ENCODE measurements around the gene PTPN4. TPM values are rescaled to one million over a fixed set of nuclear protein-coding genes. Genes with fewer than 3 reads are reported as not detected.

Gene PTPN4
- total RNA-seq, result 46.4 TPM
- polyA plus RNA-seq (ENCODE audit: insufficient read depth, low read depth, low replicate concordance), result 7.4 TPM
- long read RNA-seq, donor 1, result 0 reads
- long read RNA-seq, donor 2, result 0 reads
- long read RNA-seq, donor 3, full-length matches to known transcripts, result 1 of 6 reads
- long read RNA-seq, donor 3, partial matches to known transcripts, result 5 of 6 reads
- long read RNA-seq, donor 3, other reads (novel, unspliced or antisense), result 0 of 6 reads
- long read RNA-seq, donor 4, full-length matches to known transcripts, result 1 of 1 reads
- long read RNA-seq, donor 4, partial matches to known transcripts, result 0 of 1 reads
- long read RNA-seq, donor 4, other reads (novel, unspliced or antisense), result 0 of 1 reads
- long read RNA-seq, donor 5, result 0 reads
- long read RNA-seq, donor 6, result 0 reads
- long read RNA-seq, donor 7, full-length matches to known transcripts, result 3 of 7 reads
- long read RNA-seq, donor 7, partial matches to known transcripts, result 1 of 7 reads
- long read RNA-seq, donor 7, other reads (novel, unspliced or antisense), result 3 of 7 reads
- long read RNA-seq, donor 8, full-length matches to known transcripts, result 1 of 1 reads
- long read RNA-seq, donor 8, partial matches to known transcripts, result 0 of 1 reads
- long read RNA-seq, donor 8, other reads (novel, unspliced or antisense), result 0 of 1 reads
- long read RNA-seq, donor 9, result 0 reads
- long read RNA-seq, donor 10, full-length matches to known transcripts, result 1 of 1 reads
- long read RNA-seq, donor 10, partial matches to known transcripts, result 0 of 1 reads
- long read RNA-seq, donor 10, other reads (novel, unspliced or antisense), result 0 of 1 reads

DNA sequence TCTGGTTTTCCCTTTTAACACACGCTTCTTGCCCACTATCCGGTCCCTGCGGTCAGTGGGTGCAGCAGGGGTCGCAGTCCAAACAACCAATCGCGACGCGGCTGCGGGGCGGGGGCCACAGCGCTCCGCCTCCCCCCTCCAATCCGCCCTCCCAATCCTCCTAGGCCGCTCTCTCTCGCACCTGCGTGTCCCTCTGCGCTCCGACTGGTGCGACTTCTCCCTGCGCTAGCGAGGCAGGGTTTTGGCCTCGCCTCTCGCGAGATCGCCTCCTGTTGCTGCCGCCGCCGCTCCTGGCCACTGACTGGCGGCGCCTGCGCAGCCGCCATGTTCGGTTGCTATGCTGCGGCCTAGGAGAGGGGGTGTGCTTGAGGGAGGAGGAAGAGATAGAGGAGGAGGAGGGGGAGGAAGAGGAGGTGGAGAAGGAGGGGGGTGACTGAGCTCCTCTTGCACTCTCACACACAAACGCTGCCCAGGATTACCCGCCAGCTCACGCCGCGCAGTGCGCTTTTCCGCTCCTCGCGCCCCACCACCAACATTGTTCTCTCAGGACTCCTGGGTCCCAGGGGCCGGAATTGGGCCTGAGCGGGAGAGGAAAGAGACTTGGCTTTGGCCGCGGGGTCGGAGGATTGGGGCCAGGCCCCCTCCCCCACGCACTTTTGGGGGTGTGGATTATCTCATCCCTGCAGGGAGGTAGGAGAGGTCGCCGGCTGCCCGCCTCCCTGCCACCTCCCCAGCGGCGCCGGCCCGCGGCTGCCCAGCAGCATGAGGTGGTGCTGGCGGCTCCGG is at the start of gene PTPN4:
PTPN4 (plus strand) TSS at position 472 of the 786 bp plus-strand sequence. CDS start 49,932 bp downstream, outside the sequence.
- no peak for FAIRE-seq
- intact Hi-C loops (cut with DNase I), result no loop called here
- Histone ChIP-seq H3K4me3 (ENCODE audit: low read length in 3 of 3) (peak within 1 kb of the TSS; percentile 85 to 90 (median 89)), H3K9ac (ENCODE audit: low read length in 3 of 3) (peak within 1 kb of the TSS; percentile 85 to 96 (median 96)), H3K36me3 (ENCODE audit: control insufficient read depth in 2 of 3, insufficient read depth in 3 of 3, low read length in 3 of 3) (no peaks in the 10 kb centered on the region), H3K27ac (ENCODE audit: low read depth in 2 of 2, low read length in 2 of 2) (peak within 1 kb of the TSS; percentile 95 to 96), H3K27me3 (ENCODE audit: control insufficient read depth, insufficient read depth, low read length) (no peaks in the 10 kb centered on the region), H3K9me3 (ENCODE audit: control insufficient read depth in 2 of 3, insufficient read depth in 1 of 3, low read length in 3 of 3) (no peaks in the 10 kb centered on the region), H3K4me1 (ENCODE audit: control insufficient read depth in 2 of 3, insufficient read depth in 2 of 3, low read depth in 1 of 3, low read length in 3 of 3) (peaks cover 0 to 12% (median 6%) of the 10 kb centered on the region in 3 donors)
- peak; percentile 18 for TF ChIP-seq CTCF (IDR thresholded peaks at IDR 0.05; ENCODE audit: borderline replicate concordance, extremely low read depth, insufficient read depth)
- peak; percentile 98 to 99 (median 99) for DNase-seq

DNA sequence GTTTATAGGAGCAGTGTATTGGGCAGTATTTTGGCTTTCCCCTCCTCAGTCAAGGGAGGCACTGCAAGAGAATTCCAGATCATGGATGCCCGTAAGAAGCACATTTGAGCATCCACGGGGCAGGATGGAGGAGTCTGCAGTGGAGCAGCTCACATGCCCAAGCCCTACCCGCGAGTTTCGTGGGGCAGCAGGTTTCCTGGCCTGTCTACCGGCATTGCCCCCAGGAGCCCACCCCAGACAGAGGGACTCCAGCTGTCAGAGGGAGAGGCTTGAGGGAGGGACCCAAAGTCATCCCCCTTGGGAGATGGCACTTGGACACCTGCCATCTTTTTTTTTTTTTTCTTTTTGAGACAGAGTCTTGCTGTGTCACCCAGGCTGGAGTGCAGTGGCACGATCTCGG is 49.4 kb upstream of the PTPN4 start:
- H3K4me1 ChIP-seq (ENCODE audit: control insufficient read depth in 2 of 3, insufficient read depth in 2 of 3, low read depth in 1 of 3, low read length in 3 of 3), result peaks cover 0 to 6% (median 5%) of the 10 kb centered on the region in 3 donors
- no peaks in the 10 kb centered on the region for H3K9me3 ChIP-seq (ENCODE audit: control insufficient read depth in 2 of 3, insufficient read depth in 1 of 3, low read length in 3 of 3)
- no peak overlapping the region for H3K27ac ChIP-seq (ENCODE audit: low read depth in 2 of 2, low read length in 2 of 2)
- no peak overlapping the region for H3K9ac ChIP-seq (ENCODE audit: low read length in 3 of 3)
- no peaks in the 10 kb centered on the region for H3K27me3 ChIP-seq (ENCODE audit: control insufficient read depth, insufficient read depth, low read length)
- TF ChIP-seq CTCF (IDR thresholded peaks at IDR 0.05; ENCODE audit: borderline replicate concordance, extremely low read depth, insufficient read depth), result no peak
- no peaks in the 10 kb centered on the region for H3K36me3 ChIP-seq (ENCODE audit: control insufficient read depth in 2 of 3, insufficient read depth in 3 of 3, low read length in 3 of 3)
- intact Hi-C loops (cut with DNase I), result no loop called here
- H3K4me3 ChIP-seq (ENCODE audit: low read length in 3 of 3), result no peak overlapping the region
- no peak for FAIRE-seq
- DNase-seq, result no peak

DNA sequence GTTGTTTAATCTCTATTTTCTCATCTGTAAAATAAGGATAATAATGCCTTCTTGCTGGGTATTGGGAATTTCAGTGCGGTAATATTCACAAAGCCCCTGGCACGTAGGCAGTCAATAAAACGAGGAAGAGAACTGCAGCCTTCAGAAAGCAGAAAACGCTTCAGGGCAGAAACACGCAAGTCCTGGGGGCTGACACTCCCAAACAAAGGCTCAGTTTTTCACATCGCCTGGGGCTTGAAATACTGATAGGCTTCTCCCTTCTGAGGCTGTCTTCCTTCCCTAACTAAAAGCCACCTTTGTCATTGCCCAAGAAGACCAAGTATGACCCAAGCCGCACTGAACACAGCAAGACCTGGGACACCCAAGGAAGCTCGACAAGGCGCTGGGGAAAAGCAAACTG is 48.4 kb upstream of the PTPN4 start:
- no peak for FAIRE-seq
- H3K36me3 ChIP-seq (ENCODE audit: control insufficient read depth in 2 of 3, insufficient read depth in 3 of 3, low read length in 3 of 3), result no peaks in the 10 kb centered on the region
- H3K4me1 ChIP-seq (ENCODE audit: control insufficient read depth in 2 of 3, insufficient read depth in 2 of 3, low read depth in 1 of 3, low read length in 3 of 3), result peaks cover 0 to 9% (median 9%) of the 10 kb centered on the region in 3 donors
- H3K9ac ChIP-seq (ENCODE audit: low read length in 3 of 3), result no peak overlapping the region
- no peak for DNase-seq
- no peak for TF ChIP-seq CTCF (IDR thresholded peaks at IDR 0.05; ENCODE audit: borderline replicate concordance, extremely low read depth, insufficient read depth)
- H3K4me3 ChIP-seq (ENCODE audit: low read length in 3 of 3), result no peak overlapping the region
- H3K27me3 ChIP-seq (ENCODE audit: control insufficient read depth, insufficient read depth, low read length), result no peaks in the 10 kb centered on the region
- no peaks in the 10 kb centered on the region for H3K9me3 ChIP-seq (ENCODE audit: control insufficient read depth in 2 of 3, insufficient read depth in 1 of 3, low read length in 3 of 3)
- intact Hi-C loops (cut with DNase I), result no loop called here
- H3K27ac ChIP-seq (ENCODE audit: low read depth in 2 of 2, low read length in 2 of 2), result no peak overlapping the region

All from kidney (tissue), 22 donors.